ENCODE data around the gene AASDHPPT. TPM values are rescaled to one million over a fixed set of nuclear protein-coding genes. Genes with fewer than 3 reads are reported as not detected.

Gene AASDHPPT
- total and polyA plus RNA-seq, 2 experiments from 2014 or later = 43.3 to 80.7 TPM

DNA sequence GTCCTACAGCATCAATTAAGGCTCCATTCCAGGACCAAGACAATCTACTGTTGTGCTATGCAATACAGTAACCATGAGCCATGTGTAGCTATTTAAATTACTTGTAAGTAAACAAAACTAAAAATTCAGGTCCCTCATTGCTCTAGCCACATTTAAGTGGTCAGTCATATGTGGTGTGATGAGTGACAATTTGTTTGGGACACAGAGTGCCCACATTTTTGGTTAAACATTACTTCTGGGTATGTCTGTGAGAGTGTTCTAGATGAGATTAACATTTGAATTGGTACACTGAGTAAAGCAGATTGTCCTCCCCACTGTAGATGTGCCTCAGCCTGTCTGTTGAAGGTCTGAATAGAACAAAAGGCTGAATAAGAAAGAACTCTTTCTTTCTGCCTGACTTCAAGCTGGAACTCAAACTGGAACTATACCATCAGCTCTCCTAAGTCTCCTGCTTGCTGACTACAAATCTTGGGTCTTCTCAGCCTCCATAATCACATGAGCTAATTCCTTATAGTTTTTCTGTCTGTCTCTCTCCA lies 16.1 kb upstream of the AASDHPPT start:
- H3K9me3 ChIP-seq (ENCODE audit: low read depth) = no peaks in the 10 kb centered on the region
- H3K27me3 ChIP-seq = no peaks in the 10 kb centered on the region
- no peak overlapping the region for H3K4me3 ChIP-seq
- no peak for DNase-seq (ENCODE audit: low spot score)
- no peaks in the 10 kb centered on the region for H3K36me3 ChIP-seq (replicated peaks; ENCODE audit: insufficient read depth, low read depth)
- H4K20me1 ChIP-seq (ENCODE audit: insufficient read depth, poor library complexity, severe bottlenecking) = no peaks in the 10 kb centered on the region
- H3K9me2 ChIP-seq (replicated peaks; ENCODE audit: insufficient read depth) = no peaks in the 10 kb centered on the region
- no peaks in the 10 kb centered on the region for H3K4me1 ChIP-seq (ENCODE audit: insufficient read depth)
- no peak overlapping the region for H2AFZ ChIP-seq
- H3K4me2 ChIP-seq = no peak overlapping the region
- H3K79me2 ChIP-seq = no peaks in the 10 kb centered on the region
- no peak for TF ChIP-seq EZH2phosphoT487 (IDR thresholded peaks at IDR 0.05; ENCODE audit: low read depth, severe bottlenecking, unreplicated experiment)
- TF ChIP-seq EZH2 (IDR thresholded peaks at IDR 0.05; ENCODE audit: borderline replicate concordance) = no peak
- TF ChIP-seq, protein P1, sequence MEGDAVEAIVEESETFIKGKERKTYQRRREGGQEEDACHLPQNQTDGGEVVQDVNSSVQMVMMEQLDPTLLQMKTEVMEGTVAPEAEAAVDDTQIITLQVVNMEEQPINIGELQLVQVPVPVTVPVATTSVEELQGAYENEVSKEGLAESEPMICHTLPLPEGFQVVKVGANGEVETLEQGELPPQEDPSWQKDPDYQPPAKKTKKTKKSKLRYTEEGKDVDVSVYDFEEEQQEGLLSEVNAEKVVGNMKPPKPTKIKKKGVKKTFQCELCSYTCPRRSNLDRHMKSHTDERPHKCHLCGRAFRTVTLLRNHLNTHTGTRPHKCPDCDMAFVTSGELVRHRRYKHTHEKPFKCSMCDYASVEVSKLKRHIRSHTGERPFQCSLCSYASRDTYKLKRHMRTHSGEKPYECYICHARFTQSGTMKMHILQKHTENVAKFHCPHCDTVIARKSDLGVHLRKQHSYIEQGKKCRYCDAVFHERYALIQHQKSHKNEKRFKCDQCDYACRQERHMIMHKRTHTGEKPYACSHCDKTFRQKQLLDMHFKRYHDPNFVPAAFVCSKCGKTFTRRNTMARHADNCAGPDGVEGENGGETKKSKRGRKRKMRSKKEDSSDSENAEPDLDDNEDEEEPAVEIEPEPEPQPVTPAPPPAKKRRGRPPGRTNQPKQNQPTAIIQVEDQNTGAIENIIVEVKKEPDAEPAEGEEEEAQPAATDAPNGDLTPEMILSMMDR (IDR thresholded peaks at IDR 0.05; ENCODE audit: poor library complexity) = no peak
- no peak overlapping the region for H3K27ac ChIP-seq

DNA sequence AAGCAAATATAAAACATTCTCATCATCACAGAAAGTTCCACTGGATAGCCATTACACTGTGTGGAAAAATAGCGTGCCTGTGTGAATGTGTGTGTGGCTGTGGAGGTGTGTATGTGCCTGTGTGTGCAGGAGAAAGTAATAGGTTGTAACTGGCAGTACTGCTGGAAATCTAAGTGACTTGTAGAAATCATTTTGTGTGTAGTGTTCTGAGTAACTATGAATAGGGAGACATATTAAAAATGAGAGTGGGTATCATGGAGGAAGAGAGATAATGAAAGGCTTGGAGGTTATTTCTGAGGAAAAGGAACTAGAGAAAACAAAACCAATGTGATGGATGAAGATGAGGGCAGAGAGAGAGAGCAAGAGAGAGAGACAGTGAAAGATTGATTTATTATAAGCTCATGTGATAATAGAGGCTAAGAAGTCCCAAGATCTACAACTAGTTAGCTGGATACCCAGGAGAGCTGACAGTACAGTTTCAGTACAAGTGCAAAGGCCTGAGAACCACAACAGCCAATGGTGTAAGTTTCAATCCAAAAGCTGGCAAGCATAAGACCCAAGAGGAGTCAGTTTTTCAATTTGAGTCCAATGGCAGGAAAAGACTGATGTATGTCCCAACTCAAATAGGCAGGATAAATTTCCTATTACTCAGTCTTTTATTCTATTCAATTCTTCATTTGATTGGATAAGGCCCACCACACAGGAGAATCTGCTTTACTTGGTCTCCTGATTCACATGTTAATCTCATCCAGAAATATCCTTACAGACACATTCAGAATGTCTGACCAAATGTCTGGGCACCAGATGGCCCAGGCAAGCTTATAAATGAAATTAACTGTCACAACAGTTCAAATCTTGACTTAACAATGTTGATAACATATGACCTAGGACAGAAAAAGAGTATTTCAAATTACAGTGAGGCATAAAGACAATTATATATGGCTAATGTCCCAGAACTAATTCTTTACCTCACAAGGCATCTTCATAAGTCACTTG lies 15.2 kb upstream of the AASDHPPT start:
- Histone ChIP-seq H4K20me1 (ENCODE audit: insufficient read depth, poor library complexity, severe bottlenecking) (no peaks in the 10 kb centered on the region), H2AFZ (no peak overlapping the region), H3K27ac (no peak overlapping the region), H3K9me2 (replicated peaks; ENCODE audit: insufficient read depth) (no peaks in the 10 kb centered on the region), H3K4me2 (no peak overlapping the region), H3K4me1 (ENCODE audit: insufficient read depth) (no peaks in the 10 kb centered on the region), H3K36me3 (replicated peaks; ENCODE audit: insufficient read depth, low read depth) (no peaks in the 10 kb centered on the region), H3K79me2 (peaks cover 3% of the 10 kb centered on the region), H3K4me3 (no peak overlapping the region), H3K27me3 (no peaks in the 10 kb centered on the region), H3K9me3 (ENCODE audit: low read depth) (no peaks in the 10 kb centered on the region)
- TF ChIP-seq, protein P1 (IDR thresholded peaks at IDR 0.05; ENCODE audit: poor library complexity) = no peak
- TF ChIP-seq EZH2phosphoT487 (IDR thresholded peaks at IDR 0.05; ENCODE audit: low read depth, severe bottlenecking, unreplicated experiment) (no peak), EZH2 (IDR thresholded peaks at IDR 0.05; ENCODE audit: borderline replicate concordance) (no peak)
- no peak for DNase-seq (ENCODE audit: low spot score)
- 100% methylated on average over 1 of the region's 1 CpG for WGBS (ENCODE audit: low lambda C conversion rate, missing lambda C conversion rate)

DNA sequence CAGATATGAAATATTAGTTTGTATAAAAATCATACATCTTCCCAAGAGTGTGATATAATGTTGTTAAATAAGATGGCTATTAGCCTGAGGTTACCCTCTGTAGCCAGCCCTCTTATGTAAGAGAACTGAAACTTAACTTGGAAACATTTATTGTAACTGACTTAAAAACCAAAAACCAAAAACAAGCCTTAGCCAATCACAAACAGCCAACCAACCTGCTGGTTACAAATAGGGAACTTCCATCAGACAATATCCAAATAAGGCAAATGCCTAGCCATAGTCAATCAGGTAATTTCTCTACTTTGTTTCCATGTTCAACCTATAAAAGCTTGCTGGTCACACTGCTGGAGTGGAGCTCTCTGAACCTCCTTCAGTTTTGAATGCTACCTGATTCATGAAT lies 14.5 kb upstream of the AASDHPPT start:
- Histone ChIP-seq H3K4me2 (no peak overlapping the region), H3K27me3 (no peaks in the 10 kb centered on the region), H4K20me1 (ENCODE audit: insufficient read depth, poor library complexity, severe bottlenecking) (no peaks in the 10 kb centered on the region), H2AFZ (no peak overlapping the region), H3K27ac (no peak overlapping the region), H3K36me3 (replicated peaks; ENCODE audit: insufficient read depth, low read depth) (no peaks in the 10 kb centered on the region), H3K4me1 (ENCODE audit: insufficient read depth) (no peaks in the 10 kb centered on the region), H3K9me2 (replicated peaks; ENCODE audit: insufficient read depth) (no peaks in the 10 kb centered on the region), H3K4me3 (no peak overlapping the region), H3K79me2 (peaks cover 3% of the 10 kb centered on the region), H3K9me3 (ENCODE audit: low read depth) (no peaks in the 10 kb centered on the region)
- TF ChIP-seq EZH2 (IDR thresholded peaks at IDR 0.05; ENCODE audit: borderline replicate concordance) = no peak
- TF ChIP-seq EZH2phosphoT487 (IDR thresholded peaks at IDR 0.05; ENCODE audit: low read depth, severe bottlenecking, unreplicated experiment) = no peak
- TF ChIP-seq, protein P1 (IDR thresholded peaks at IDR 0.05; ENCODE audit: poor library complexity) = no peak
- DNase-seq (ENCODE audit: low spot score) = no peak

Data from hepatocyte (in vitro differentiated cells).